HG02642 (cell line): Measurements from ENCODE around the gene IPO8.

Experiments used
- ATAC-seq: cut with Tn5 transposase; IDR thresholded peaks from one replicate; pipeline ENCODE4 v1.9.1; 2021; ENCODE audit warnings: mild to moderate bottlenecking; ENCODE audit not compliant: unreplicated experiment, poor library complexity

The IPO8 gene

GRCh38 chr12:30695199-30696102, at the start of gene IPO8:
TSS of gene IPO8 (minus strand) at chr12:30695869. CDS start at chr12:30695647, 222 bp downstream.
- ATAC-seq, result peak; percentile 83

- no peak for ATAC-seq
Measured at GRCh38 chr12:30744321-30744720, 48.7 kb upstream of the IPO8 start.

GRCh38 chr12:30740274-30740673, 44.6 kb upstream of the IPO8 start:
- no peak for ATAC-seq

- no peak for ATAC-seq
Measured at GRCh38 chr12:30739020-30739419, 43.4 kb upstream of the IPO8 start.

- ATAC-seq, result no peak
Measured at GRCh38 chr12:30732954-30733637, 37.4 kb upstream of the IPO8 start.

- ATAC-seq, result no peak
Measured at GRCh38 chr12:30730011-30730410, 34.3 kb upstream of the IPO8 start.

- ATAC-seq, result no peak
Measured at GRCh38 chr12:30729547-30729946, 33.9 kb upstream of the IPO8 start.

GRCh38 chr12:30726647-30727046, 31.0 kb upstream of the IPO8 start:
- ATAC-seq, result no peak

GRCh38 chr12:30725739-30726138, 30.1 kb upstream of the IPO8 start:
- no peak for ATAC-seq

- no peak for ATAC-seq
Measured at GRCh38 chr12:30719060-30719459, 23.4 kb upstream of the IPO8 start.

GRCh38 chr12:30707613-30708342, 12.1 kb upstream of the IPO8 start:
- no peak for ATAC-seq

- no peak for ATAC-seq
Measured at GRCh38 chr12:30706476-30706875, 10.8 kb upstream of the IPO8 start.

GRCh38 chr12:30701056-30701455, 5.4 kb upstream of the IPO8 start:
- no peak for ATAC-seq

- no peak for ATAC-seq
Measured at GRCh38 chr12:30700216-30700900, 4.7 kb upstream of the IPO8 start.

- no peak for ATAC-seq
Measured at GRCh38 chr12:30698346-30698745, 2.7 kb upstream of the IPO8 start.

GRCh38 chr12:30696943-30697342, 1.3 kb upstream of the IPO8 start:
- ATAC-seq, result no peak

GRCh38 chr12:30696486-30696885, 817 bp upstream of the IPO8 start:
- ATAC-seq, result no peak

GRCh38 chr12:30696103-30696408, 387 bp upstream of the IPO8 start:
- peak; percentile 41 for ATAC-seq

- peak; percentile 36 for ATAC-seq
Measured at GRCh38 chr12:30694412-30695198, 1.1 kb downstream of the IPO8 start.

- no peak for ATAC-seq
Measured at GRCh38 chr12:30692470-30692869, 3.2 kb downstream of the IPO8 start.
